AG20443 (cell line): ENCODE measurements around the gene KRT6A.

Experiments used
- DNase-seq: peaks from one replicate; pipeline ENCODE4 v3.0.0; 2012; ENCODE audit warnings: low spot score, mixed read lengths

The KRT6A gene

DNA sequence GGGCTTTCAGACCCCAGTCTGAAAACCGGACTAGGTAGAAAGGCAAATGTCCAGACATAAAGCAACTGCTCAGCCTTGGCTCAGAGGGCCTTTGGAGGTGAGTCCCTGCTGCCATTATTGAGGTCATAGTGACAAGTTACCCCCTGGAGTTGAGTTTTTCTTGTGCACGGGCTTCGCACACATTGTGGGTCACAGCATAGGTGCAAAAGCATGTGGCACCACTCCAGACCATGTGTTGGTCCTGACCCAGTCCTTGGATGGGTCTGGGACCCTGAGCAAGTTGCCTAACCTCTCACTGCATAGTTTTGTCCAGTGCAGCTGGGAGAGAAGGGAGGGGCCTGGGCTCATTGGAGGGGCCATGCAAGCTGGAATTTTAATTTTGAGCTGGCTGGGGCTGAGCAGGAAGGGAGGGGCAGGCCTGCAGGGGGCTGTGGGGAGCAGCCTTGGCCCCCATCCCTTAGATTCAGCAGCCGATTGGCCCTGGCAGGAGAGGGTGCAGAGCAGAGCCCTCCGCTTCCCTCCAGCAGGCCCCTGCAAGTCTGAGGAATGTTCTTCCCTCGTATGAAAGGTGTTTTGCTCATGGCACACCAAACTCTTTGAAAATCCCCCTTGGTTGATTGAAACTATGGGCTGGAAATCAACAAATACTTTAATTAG lies 31.3 kb upstream of the KRT6A start:
- DNase-seq: no peak

DNA sequence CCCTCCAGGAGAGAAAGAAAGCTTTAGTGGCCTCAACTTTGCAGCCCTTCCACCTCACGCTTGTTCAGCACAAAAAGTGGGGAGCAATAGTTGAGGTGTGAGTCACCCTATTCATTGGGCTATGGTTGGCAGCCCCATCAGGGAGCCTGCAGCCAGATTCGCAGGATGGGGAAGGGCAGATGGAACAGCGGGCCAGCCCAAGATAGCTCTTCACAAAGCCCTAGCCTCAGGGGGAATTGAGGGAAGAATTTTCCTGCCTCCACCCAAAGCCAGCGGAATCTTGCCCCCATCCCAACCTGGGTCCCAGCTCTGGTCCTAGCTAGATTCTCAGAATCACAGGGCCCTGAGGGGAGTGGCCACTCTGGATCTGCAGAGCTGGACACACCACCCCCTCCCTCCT lies 30.8 kb upstream of the KRT6A start:
- no peak for DNase-seq

DNA sequence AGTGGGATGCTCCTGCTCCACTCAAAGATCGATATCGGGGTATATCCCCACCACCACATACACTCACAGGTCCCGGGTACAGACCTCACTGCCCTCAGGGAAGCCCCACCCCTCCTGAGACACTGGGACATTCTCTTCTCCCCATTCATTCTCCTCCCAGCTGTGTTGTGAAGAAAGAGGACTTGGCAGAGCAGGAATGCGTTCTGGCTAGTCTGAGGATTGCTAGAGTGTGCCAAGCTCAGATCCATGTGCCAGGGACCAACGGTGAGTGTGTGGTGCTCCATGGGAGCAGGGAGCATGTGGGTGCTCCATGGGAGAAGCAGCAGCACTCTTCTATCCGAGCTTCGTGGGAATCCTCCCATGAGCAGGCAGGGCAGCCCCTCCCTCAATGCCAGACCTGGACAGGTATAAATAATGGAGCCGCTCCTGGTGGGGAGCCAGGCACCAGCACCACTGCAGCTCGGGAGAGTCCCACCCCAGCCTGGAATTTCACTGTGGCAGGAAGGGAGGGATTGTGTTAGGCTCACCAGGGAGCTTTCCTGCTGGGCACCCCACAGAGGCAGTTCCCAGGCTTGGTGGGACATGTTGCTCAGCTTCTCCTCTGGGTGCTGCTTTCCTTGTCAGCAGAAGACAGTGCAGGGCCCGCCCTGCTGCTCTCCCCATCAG lies 29.4 kb upstream of the KRT6A start:
- DNase-seq: peak; percentile 52

DNA sequence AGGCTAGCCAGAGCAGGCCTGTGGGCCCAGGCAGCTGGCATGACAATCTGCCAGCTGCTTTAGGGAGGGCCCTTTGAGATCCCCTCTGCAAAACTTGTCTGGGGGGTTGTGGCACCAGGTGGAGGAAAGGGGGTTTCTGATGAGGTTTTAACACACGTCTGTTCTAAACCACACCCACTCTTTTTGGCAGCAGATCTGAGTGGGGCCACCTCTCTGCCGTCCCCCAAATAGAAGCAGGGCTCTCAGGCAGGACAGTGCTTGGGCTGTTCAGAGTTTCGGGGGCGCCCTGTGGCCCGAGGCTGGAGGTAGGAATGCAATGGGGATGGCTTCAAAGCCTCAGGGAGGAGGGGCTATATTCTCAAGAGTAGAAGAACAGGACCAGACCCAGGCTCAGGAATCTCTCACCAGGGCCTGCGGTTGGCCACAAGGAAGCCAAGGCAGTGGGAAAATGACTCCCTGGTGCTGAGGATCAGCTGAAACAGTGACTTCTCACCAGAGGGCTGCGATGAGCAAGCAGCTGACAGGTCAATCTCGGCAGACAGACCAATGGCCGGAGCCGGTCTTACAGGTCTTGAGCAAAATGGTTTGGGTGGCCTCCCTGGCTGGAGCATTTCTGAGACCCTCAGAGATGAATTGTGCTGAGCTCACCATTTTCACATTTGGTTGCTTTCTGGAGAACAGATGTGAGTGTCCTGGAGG lies 28.7 kb upstream of the KRT6A start:
- DNase-seq: peak; percentile 74

DNA sequence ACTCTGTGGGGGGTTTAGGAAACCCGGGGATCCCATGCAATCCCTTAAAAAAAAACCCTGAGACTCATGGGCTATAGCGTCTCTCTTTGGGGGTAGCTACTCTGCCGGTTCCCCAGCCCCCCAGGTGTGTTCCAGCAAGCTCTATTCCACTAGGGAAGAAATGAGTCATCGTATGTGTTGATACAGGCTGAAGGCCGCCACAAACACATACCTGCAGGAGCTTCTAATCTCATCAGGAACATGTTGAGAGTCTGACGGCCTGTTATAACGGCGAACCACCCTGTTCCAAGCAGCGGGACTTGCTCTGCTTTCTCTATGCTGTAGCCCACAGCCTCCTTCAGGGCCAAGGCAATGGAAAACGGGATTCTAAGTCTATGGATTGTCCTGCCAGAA lies 28.1 kb upstream of the KRT6A start:
- DNase-seq: peak; percentile 3

DNA sequence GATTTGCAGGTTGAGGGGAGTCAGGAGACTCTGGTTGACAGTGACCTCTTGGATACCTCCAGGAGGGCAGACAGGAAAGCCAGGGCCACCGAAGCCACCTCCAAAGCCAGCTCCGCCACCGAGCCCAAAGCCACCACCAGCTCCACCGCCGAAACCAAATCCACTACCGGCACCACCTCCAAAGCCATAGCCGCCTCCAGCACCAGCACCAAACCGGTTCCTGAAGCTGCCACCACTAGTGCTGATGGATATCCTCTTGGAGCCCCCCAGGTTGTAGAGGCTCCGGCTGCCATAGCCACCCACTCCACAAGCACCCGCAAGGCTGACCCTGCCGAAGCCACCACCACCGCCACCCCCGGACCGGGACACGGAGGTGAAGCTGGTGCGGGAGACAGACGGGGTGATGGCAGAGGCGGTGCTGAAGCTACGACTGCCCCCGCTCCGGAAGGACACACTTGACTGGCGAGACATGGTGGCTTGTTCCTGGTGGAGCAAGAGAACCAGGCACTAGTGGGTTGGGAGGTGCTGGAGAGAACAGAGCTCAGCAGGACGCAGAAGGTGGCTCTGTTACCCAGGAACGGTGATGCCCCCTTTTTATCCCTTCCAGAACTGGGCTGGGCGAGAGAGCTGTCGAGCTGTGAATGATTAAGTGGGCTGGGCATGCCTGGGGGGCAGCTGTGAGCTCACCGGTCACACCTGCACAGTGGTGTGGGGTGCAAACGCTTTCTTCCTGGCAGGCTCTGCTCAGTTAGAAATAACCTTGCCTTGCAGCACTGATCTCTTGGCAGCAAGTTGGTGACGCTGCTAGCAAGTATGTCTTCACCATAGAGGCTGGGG lies 27.0 kb upstream of the KRT6A start, which contains the start of gene KRT5:
Gene KRT5 (minus strand): TSS at position 569 of the 837 bp plus-strand sequence. CDS start 98 bp downstream, at position 471.
- DNase-seq: no peak

DNA sequence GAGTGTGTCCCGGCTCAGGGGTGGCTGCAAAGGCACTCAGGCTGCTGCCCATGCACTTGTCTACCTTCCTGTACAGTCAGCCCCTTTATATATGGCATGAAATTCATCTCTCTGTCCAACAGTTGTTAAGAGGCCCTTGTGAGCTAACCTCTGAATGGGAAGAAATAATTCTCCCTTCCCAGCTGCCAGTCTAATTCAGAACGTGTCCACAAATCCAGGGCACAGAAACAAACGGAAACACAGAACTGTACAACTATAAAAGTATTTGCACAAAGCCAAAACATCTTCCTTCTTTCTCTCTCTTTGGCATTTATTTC lies 26.3 kb upstream of the KRT6A start:
- DNase-seq: no peak

DNA sequence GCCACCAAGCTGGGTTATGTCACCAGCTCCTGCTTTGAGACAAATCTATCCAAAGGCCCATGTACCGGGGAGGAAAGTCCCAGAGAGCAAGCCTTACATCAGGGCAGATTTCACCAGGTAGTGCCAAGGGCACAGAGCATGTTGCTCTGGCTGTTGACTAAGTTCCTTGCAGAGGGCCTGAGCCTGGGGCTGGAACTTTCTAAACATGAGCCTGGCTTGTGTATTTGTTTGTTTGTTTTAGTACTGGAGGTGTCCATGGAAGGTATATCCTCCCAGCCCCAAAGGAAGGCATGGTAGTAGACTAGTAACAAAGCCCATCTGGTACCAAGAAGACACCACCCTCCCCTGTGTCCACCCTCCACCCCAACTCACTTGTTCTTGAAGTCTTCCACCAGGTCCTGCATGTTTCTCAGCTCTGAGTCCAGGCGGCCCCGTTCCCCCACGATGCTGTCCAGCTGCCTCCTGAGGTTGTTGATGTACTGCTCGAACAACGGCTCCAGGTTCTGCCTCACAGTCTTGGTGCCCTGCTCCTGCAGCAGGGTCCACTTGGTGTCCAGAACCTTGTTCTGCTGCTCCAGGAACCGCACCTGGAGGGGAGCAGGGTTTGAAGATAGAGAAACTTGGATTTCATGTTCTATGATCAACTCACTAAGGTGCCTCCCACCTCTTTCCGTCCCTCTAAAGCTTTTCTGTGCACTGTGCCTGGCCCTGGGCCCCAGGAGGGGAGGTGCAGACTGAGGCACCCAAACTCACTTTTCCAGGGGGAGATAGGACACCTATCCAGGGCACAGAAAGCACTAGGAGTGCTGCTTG lies 25.7 kb upstream of the KRT6A start:
- no peak for DNase-seq

DNA sequence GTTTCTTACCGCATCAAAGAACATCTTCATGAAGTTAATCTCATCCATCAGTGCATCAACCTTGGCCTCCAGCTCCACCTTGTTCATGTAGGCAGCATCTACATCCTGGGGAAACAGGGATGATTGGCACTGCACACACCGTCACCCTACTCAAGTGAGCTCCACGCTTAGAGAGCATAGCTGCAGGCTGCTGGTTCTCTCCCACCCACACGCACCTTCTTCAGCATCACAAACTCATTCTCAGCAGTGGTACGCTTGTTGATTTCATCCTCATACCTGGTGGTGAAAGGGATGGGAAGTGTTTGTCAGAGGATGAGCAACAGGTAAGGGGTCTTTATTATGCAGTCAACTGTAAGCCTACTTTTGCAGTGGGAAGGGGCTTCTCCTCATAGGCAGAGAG lies 24.8 kb upstream of the KRT6A start:
- no peak for DNase-seq

DNA sequence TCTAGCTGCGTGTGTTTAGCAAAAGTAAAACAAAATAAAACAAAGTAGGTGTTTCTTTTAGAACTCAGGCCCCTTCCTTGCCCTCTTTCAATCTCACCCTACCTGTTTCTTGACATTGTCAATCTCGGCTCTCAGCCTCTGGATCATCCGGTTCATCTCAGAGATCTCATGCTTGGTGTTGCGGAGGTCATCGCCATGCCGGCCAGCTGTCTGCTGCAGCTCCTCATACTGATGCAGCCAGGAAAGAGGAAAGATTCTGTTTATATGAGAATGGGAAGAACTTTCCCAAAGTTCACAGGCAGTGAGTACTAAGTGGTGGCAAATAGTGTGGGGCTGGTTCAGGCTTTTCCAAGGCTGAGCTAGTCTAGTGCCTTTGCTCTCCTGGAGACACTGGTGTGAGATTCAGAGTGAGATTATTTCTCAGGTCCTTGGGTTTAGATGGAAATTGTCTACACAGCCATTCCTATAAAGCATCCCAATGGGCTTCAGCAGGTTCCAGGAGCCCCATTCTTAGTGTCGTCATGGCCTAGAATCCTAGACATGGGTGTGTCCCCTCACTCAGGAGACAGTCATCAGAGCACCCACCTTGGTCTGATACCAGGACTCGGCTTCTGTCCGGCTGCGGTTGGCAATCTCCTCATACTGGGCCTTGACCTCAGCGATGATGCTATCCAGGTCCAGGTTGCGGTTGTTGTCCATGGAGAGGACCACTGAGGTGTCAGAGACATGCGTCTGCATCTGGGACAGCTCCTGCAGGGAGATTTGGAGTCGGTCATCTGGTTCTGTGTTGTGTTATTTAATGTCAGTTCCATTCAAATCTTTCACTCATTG lies 24.2 kb upstream of the KRT6A start:
- DNase-seq: peak; percentile 1

DNA sequence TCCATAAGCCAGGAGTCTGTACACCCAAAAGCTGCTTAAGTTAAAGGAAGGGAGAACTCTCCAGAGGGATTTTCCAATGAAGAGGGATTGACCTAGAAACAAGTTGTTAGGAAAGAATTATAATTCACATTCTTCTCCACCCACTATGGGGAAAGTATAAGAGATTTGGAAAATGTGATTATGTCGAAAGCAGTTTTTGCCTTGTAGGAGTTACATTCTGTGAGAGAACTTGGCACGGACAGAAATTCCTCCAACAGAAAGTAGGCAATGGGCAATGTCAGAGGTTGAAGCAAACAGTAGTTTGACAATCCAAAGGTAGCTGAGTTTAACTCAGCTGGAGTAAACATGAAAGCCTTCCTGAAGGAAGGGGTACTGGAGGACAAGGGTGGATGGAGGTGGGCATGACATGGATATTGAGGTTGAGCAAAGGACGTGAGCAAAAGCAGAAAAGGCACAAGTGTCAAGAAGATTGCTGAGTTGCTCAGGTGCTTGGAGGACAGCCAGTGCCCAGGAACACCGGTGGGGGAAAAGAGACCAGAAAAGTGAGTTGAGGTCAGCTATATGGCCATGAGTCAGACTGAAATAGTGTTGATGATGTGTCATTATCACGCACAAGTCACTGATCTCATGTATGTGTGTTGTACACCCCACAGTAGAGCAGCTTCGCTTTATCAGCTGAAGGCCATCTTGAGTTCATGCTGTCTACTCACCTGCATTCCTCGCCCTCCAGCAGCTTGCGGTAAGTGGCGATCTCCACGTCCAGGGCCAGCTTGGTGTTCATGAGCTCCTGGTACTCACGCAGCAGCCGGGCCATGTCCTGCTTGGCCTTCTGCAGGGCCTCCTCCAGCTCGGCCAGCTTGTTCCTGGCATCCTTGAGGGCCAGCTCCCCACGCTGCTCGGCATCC lies 23.1 kb upstream of the KRT6A start:
- peak; percentile 32 for DNase-seq

DNA sequence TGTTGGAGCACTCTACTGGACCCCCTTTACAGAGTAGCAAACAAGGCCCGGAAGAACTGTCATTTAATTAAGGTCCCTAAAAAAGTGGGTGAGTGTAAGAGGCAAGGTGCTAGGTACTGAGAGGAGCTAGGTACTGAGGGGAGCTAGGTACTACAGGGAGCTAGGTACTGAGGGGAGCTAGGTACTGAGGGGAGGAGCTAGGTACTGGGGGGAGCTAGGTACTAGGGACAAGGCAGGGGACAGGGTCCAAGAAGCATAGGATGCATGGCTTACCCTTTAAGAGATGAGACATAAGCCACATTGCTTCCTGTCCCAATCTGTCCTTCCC lies 22.2 kb upstream of the KRT6A start:
- DNase-seq: peak; percentile 4

DNA sequence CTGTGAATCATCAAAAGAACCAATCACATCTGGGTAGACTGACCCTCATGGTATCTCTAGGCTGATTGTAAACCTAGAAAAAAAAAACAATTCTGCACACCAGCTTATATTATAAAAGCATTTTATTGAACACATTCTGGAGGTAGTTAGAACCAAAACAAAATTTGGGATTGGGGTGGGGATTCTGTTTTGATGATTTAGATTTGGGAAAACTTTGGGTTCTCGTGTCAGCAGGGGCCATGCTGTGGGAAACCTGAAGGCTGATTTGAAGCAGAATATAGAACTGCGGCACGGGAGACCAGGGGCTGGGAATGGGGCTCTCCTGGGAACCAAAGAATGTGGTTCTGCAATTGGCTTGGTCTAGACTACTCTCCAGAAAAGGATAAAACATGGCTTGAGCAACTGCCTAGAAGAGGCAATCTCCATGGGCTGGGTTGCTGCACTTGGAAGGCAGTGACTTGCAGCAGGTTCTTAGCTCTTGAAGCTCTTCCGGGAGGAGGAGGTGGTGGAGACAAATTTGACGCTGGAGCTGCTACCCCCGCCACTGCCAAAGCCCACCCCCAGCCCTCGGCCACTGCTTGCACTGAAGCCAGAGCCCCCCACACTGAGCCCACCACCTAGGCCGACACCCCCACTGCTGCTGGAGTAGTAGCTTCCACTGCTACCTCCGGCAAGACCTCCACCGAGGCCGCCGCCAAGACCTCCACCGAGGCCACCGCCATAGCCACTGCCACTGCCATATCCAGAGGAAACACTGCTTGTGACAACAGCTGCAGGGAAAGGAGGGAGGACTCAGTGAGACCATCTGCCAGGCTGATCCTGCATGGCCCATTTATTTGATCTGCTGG lies 21.6 kb upstream of the KRT6A start:
- peak; percentile 1 for DNase-seq

DNA sequence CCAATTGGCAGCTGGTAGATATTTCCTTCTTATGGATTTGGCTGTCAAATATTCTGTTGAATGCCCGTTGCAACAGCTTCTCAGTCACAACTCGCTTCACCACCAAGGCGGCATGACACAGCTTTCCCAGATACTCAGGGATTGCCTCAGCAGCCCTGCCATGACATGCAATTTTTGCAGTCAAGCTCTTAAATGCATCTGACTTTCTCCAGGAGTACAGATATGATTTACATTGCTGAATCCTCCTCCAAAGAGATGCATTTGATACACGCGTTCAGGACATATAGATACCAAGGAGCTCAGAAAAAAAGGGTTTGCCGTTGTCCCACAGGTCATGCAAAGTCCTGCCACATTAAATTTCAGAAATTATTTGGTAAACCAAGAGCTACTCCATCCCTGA lies 20.7 kb upstream of the KRT6A start:
- peak; percentile 1 for DNase-seq

DNA sequence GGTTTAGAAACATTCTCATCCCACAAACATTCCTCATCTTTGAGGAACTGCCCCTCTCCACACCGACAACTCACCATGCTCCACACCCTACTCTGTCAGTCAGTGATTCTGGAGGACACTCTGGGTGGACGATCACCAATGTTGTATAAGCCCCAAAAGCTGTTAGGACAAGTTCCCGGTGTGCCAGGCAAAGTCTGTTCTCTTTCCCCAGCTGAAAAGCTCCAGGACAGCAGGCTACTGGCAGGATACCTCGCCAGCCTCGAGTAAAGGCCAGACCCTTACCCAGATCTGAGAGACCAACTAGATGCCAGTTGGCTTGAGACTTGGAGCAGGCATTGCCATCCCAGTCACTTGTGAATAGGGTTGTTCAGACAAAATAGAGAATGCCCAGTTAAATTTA lies 15.2 kb upstream of the KRT6A start:
- DNase-seq: peak; percentile 17

DNA sequence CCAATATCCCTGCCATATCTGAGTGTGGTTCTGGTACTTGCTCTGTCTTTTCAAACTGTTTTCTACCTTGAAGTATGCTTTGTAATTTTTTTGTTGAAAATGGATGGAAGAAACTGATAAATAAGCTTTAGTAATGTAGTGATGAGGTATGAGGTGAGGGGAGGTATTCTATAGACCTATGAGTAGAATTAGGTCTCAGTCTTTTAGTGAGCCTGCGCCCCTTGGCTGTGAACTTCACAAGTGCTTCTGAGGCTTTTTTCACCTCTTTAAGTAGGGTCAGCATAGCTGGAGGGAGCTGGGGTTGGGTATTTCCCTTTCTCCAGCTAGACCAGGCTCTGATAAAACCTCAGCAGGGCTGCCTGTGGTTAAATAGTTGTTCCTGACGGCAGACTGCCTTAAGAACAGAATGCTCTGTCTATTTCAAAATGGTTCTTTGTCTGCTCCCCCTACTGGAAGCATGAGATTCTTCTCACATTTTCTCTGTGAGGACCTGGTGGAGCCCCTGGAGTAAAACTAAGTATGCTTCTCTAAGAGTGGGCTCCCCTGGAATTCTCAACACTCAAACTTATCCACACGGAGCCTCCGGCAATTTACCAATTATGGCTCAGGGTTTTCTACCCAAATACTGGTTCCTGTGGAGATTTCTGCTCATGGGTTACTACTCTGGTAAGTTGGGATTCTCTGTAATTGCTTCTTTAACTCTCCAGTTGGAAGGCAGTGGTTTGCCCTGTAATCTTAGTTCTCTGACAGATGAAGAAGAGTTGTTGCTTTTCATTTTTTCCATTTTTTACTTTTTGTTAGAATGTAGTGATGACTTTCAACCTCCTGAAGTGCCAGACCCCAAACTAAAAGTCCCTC lies 14.0 kb upstream of the KRT6A start:
- DNase-seq: peak; percentile 79

DNA sequence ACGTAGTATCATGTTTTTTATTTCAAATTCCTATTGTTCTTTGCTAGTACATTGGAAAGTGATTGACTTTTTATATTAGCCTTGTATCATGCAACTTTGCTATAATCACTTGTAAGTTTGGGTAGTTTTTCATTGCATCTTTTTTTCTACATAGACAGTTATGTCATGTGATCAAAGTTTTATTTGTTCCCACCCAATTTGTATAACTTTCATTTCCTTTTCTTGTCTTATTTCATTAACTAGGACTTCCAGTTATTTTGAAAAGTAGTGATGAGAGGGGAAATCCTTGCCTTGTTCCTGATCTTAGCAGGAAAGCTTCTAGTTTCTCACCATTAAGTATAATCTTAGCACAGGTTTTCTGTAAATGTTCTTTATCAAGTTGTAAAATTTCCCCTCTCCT lies 9.8 kb upstream of the KRT6A start:
- DNase-seq: no peak

DNA sequence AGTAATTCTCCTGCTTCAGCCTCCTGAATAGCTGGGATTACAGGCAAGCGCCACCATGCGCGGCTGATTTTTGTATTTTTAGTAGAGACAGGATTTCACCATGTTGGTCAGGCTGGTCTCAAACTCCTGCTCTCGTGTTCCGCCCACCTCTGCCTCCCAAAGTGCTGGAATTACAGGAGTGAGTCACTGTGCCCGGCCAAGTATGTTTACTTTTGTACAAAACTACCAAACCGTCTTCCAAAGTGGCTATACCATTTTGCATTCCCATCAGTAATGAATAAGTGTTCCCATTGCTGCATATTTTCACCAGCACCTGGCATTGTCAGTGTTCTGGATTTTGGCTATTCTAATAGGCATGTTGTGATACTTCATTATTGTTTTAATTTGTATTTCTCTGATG lies 8.4 kb upstream of the KRT6A start:
- no peak for DNase-seq
